Islet precursor cell (in vitro differentiated cells): Measurements from ENCODE around the gene ZBTB7C.

Experiments
- DNase-seq: peaks from one replicate; pipeline ENCODE4 v3.0.0-alpha.2; 2018

ZBTB7C gene

GRCh38 chr18:47978603-47979002 is 430.6 kb downstream of the ZBTB7C start:
- no peak for DNase-seq

GRCh38 chr18:47978141-47978540 is 431.0 kb downstream of the ZBTB7C start:
- DNase-seq = no peak
